Hypothalamus (tissue), 51 donors: ENCODE measurements around the gene ABCA12.

ENCODE experiments used
- DNase-seq, 51 donors: peaks; one replicate each; lab custom pipeline; 2025; lab: John Stamatoyannopoulos, UW

ABCA12 gene

DNA sequence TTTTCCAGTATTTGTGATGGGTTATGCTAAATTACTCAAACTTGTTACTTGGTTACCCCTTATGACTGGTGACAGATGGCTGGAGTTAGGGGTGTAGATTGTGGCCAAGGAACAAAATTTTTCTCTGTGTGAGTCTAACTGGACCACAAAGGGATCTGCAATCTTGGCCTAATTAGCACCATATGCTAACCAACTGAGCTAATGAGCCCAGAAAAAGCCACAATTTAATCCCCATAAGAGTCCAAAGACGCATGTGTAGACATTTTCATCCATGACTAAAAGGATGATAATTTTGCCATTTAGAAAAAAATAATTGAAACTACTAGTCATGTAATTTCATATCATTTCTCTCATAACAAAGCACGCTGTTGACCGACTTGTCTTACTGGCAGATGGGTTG is 151.2 kb downstream of the ABCA12 start:
- no peak for DNase-seq

DNA sequence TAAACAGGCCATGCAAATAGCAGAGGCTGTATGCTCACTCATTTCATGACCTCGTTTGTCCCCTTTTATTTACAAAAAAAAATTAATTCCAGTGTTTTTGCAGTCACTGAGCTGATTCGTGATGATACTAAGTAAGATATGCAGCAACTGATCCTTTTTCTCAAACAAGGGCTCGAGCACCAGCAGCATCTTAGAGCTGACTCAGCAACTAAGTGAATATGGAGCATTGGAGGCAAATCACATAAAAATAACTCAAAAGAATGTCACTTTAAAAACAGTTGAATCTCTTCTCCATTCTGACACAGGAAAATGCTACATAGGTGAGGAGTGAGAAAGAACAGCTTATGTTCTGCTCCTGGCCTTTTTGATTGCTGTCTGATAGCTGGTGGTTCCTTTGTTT is 152.8 kb downstream of the ABCA12 start:
- DNase-seq = no peak

- DNase-seq = no peak
Measured at GRCh38 chr2:214966420-214966819, 172.0 kb downstream of the ABCA12 start.

DNA sequence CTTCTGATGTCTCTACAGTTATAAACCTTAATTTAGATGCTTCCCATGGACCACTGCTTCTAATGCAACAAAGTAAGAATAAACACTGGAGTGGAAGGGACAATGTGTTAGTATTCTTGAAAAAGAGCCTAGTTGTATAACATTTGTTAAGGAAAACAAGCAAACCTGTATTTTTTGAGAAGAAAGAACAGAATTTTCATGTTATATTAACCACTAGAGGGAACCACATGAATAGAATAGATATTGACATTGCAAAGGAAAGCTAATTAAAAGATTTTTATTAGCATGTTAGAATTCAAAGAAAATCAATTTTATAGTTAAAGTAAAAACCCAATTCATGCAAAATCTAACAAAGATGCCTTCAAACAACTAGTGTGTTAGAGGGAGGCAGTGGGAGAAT is 177.7 kb downstream of the ABCA12 start:
- DNase-seq = no peak

DNA sequence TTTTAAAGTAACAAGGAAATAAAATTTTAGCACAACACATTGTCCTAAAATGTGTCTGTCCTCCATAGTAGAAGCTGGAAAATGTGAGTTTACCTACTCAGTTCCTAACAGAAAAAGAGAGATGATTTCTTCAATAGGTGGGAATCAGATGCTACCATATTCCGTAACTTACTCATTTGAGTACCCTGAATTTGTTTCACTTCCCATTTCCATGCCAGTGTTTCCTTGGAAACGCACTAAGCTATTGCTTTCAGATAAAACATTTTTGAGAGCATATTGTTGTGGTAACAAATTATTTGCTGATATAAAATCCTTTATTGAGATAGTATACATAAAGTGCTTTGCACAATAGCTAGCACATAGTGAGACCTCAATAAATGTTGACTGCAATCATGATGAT is 191.5 kb downstream of the ABCA12 start:
- DNase-seq = no peak

DNA sequence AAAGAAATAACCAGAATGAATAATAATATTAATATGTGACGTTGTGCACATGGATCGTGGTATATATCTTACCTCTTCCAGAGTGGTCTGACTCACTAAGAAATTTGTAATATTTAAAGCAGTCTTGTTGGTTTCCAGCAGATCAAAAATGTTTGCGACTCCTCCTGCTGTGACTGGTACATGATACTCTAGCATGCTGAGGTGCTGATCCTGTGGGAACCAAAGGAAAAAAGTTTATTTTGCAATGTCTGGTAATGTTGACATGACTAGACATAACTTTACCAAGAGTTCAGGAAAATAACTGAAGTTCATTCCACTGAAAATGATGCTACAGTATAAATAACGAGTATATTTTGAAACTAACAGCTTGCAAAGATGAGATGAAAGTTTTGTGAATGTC is 204.4 kb downstream of the ABCA12 start:
- no peak for DNase-seq

GRCh38 chr2:214904634-214905033 is 233.8 kb downstream of the ABCA12 start:
- no peak for DNase-seq

GRCh38 chr2:214904176-214904575 is 234.2 kb downstream of the ABCA12 start:
- no peak for DNase-seq

GRCh38 chr2:214902286-214902685 is 236.1 kb downstream of the ABCA12 start:
- no peak for DNase-seq

GRCh38 chr2:214899751-214900150 is 238.7 kb downstream of the ABCA12 start:
- DNase-seq = no peak

GRCh38 chr2:214896274-214896673 is 242.2 kb downstream of the ABCA12 start:
- no peak for DNase-seq

DNA sequence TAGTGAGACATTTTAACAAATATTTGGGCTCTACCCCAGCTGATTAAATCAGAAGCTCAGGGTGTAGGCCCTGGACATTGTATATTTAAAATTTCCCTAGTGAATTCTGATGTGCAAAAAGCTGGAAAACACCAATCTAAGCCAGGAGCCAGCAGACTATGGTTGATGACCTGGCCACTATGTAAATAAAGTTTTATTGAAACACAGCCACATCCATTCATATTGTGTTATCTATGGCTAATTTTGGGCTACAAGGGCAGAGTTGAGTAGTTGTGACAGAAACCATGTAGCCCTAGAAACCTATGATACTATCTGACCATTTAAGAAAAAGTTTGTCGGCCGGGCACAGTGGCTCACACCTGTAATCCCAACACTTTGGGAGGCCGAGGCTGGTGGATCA is 243.0 kb downstream of the ABCA12 start:
- DNase-seq = no peak

DNA sequence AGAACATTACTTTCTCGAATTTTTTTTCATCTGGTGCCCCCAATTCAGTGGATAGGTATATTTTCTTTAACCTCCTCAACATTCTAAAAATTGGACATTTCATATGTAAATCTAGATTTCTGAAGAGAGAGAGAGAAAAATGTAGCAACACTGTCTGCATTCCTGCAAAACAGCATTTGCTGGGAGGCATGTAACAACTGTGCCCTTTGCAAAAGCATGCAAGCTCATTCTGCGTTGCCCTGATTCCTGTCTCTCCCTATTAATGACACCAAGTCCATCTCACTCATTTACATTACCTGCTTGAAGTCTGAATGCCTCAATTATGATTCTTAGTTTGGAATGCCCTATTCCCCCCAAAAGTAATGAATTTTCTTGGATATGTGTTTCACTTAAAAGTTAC is 249.1 kb downstream of the ABCA12 start:
- DNase-seq = no peak

DNA sequence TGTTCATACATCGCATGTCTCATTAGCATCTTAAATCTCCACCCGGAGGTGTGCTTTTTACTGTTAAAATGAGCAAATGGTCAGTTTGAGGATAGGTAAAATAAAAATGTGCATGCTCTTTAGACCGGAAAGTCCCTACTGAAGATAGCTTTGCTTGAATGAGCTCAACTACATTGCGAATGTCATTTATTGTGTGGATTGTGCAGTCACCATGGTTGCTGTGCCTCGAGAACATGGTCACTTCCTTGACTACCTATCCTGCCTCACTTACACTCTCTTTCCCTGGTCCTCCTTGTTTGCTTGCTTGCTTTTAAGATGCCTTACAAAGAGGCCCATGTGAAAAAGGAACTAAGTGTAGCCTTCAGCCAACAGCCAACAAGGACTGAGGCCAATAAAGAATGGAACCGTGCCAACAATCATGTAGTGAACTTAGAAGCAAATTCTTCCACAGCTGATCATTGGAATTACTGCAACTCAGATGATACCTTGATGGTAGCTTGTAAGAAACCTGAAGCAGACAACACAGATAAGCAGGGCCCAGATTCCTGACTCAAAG is 256.7 kb downstream of the ABCA12 start:
- peak in 4 of 51 donors; percentile 1 to 28 (median 2) for DNase-seq
